GF-D8 (cell line): ENCODE results near the gene SLC29A4.
"Not testable (repeated sequence)": the region's sequence is repeated elsewhere in the genome, so short reads cannot be mapped to it uniquely, and the experiment has no call there.

ENCODE experiments used
- DNase-seq: peaks from one replicate; lab custom pipeline; 2025; lab: John Stamatoyannopoulos, UW

The SLC29A4 gene

GRCh38 chr7:5274985-5275431 lies 7.7 kb upstream of the SLC29A4 start:
- not testable (repeated sequence) for DNase-seq

GRCh38 chr7:5275510-5275909 lies 7.2 kb upstream of the SLC29A4 start:
- not testable (repeated sequence) for DNase-seq

DNA sequence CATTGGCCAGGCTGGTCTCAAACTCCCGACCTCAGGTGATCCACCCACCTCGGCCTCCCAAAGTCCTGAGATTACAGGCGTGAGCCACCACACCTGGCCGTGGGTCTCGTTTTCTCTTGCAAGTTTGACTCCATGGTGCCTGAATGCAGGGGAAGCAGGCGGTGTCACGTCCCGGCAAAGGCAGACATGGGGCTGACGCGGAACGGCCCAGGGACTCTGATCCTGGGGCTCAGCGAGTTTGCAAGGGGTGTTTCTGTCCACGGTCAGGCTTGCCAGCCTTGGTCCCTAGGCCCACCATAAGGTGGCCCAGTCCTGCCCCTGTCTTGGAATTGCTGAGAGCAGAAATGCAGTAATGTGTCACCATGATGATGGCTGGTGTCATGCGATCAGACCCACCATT lies 6.6 kb upstream of the SLC29A4 start:
- not testable (repeated sequence) for DNase-seq

- DNase-seq: no peak
Measured at GRCh38 chr7:5276611-5277010, 6.1 kb upstream of the SLC29A4 start.

DNA sequence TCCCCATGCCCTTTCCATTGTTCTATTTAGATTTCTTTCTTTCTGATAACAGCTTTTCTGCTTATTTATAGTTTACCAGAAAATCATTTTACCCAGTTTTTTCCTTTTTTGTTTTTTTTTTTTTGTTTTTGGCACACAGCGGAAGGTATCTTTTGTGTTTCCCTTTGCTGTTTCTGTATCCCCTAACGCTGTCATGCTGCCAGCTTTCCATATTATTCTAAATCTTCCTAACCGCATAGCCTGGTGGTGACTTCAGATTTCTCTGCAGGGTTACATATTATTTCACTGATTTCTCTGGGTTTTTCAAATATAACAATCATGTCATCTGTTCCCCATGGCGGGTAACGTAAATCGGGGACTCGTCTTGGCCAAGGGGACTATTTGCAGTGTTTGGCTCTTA lies 4.0 kb upstream of the SLC29A4 start:
- DNase-seq: no peak

- no peak for DNase-seq
Measured at GRCh38 chr7:5279734-5280133, 3.0 kb upstream of the SLC29A4 start.

DNA sequence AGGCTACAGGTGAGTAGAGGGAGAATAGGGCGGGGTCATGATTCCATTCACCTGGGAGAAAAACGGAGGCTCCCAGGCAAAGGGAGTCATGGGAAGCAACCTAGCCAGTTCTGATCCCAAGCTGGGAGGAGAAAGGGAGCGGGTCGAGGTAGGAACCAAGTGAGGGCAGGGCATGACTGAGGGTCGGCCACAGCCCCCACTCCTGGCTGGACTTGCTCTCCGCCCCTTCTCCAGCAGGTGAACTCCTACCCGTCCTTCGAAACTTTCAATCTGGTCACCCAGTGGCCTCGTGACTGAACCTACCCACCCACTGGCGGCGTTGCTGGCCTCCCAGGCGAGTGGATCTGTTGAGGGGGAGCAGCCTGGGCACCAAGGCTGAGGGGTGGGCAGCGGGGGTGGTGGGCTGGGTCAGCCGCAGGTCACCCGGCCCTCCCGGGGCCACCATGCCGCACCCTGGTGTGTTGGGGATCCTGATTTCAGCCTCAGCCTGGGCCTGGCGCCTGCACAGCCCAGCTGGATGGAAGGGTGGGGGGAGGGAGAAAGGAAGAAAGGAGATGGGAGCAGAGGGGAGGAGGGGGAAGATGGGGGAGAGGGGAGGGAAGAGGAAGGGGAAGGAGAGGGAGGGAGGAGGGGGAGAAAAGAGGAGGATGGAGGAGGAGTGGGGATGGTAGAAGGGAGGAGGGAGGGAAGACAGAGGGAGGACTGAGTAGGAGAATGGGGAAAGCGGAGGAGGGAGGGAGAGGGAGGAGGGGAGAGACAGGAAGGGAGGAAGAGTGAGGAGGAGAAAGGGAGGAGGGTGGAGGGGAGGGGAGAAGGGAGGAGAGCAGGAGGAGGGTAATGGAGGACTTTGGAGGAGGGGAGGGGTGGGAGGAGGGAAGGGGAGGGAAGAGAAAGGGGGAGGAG lies 894 bp upstream of the SLC29A4 start:
- DNase-seq: not testable (repeated sequence)

- DNase-seq: no peak
Measured at GRCh38 chr7:5283421-5284303, 919 bp downstream of the SLC29A4 start.

DNA sequence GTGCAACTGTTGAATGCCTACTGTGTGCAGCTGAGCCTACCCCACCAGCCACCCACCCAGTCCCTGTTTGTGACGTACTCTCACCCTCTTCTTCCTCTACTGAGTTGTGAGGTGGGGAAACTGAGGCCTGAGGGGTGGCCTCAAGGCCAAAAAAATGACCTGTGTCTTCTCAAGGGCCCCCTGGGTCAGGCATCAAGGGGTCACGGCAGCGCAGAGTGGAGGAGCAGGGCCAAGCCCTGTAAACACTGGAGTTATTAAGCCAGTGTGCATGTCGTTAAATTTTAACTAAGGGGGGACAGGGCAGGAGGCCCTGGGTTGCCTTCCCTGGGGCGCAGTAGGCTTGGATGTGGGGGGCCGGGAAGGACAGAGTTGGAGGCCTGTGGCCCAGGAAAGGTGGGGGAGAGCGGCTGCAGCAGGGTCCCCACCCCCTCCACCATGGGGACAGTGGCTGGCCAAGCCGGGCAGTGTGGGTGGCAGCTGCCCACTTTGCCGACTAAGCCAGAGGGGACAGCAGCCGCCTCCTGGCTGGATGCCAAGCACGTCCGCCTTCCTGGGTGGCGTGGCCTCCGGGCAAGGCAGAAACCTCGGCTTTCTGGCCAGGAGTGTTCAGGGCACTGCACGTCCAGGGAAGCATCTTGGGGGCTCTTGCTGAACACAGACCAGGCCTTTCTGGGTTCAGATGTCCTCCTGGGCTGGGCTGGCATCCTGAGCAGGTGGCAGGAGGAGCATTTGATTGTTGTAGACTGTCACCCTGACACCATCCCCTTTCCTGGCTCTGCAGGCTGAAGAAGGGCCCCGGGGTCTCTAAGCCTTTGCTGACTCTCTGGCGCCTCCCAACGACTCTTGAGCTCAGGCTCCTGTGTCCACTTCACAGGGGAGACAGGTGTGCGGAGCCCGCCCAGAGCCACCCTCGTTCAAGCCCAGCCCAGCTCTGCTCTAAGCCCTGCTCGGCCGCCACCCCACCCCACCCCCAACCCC lies 1.9 kb downstream of the SLC29A4 start:
- DNase-seq: no peak

GRCh38 chr7:5286933-5287332 lies 4.2 kb downstream of the SLC29A4 start:
- no peak for DNase-seq

DNA sequence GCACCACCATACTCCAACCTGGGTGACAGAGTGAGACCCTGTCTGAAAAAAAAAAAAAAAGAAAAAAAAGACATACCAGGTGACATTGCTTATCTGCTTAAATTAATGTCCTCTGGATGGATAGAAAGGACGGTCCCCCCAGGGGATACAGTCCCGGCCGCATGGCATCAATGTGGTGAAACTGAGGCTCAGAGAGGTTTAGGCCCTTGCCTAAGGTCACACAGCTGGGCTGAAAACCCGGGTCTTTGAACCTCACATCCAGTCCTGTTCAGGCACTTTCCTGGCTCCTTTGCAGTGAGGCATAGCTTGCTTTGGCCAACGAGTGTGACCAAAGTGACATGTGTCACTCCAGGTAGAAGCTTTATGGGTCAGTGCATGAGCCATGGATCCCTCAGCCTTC lies 4.6 kb downstream of the SLC29A4 start:
- not testable (repeated sequence) for DNase-seq

- no peak for DNase-seq
Measured at GRCh38 chr7:5287802-5288201, 5.1 kb downstream of the SLC29A4 start.

GRCh38 chr7:5288560-5288959 lies 5.8 kb downstream of the SLC29A4 start:
- DNase-seq: not testable (repeated sequence)

DNA sequence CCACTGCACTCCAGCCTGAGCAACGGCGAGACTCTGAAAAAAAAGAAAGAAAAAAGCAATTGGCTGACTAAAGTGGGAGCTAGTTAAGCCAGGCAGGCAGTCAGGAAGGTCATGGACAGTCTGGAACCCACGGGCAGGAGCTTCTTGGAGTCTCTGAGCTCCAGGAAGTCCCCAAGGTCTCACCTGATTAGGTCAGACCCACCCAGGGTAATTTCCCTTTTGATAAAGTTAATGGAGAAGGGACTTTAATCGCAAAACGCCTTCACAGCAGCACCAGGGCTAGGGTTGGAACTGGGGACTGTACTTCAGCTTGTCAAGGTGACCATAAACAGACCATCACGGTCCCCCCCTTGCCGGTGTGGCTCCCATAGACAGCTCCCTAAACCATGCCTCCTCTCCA lies 6.6 kb downstream of the SLC29A4 start:
- no peak for DNase-seq

GRCh38 chr7:5291301-5291700 lies 8.6 kb downstream of the SLC29A4 start:
- no peak for DNase-seq

GRCh38 chr7:5291711-5292335 lies 9.1 kb downstream of the SLC29A4 start:
- DNase-seq: not testable (repeated sequence)

DNA sequence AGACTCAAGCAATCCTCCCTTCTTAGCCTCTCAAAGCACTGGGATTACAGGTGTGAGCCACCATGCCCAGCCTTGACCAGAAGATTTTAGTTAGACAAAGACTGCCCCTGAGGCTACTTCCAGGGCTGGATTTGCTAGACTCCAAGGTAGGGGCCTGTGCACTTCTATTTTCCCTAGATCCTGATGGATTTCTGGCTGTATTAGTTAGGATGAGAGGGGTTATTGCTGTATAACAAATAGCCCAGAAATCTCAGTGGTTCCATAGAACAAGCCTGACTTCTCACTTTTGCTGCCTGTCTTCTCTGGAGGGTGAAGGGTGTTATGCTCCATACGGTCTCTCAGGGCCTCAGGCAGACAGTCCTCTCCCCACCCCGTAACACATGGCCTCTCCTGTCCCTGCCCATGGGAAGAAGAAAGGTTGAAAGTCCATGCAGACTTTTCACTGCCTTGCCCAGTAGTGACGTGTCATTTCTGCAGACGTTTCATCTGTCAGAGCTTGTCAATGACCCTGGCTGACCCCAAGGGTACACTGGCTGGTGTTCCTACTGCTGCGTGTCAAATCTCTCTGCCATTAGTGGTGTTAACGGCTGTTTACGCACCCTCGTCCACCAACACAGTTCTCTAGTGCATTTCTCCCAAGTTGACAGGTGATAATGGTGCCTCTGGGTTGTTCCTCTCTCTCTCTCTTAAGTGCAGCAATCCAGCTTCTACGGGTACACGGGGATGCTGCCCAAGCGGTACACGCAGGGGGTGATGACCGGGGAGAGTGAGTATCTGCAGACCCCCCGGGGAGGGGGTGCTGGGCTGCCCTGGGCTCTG lies 11.6 kb downstream of the SLC29A4 start:
- DNase-seq: no peak

DNA sequence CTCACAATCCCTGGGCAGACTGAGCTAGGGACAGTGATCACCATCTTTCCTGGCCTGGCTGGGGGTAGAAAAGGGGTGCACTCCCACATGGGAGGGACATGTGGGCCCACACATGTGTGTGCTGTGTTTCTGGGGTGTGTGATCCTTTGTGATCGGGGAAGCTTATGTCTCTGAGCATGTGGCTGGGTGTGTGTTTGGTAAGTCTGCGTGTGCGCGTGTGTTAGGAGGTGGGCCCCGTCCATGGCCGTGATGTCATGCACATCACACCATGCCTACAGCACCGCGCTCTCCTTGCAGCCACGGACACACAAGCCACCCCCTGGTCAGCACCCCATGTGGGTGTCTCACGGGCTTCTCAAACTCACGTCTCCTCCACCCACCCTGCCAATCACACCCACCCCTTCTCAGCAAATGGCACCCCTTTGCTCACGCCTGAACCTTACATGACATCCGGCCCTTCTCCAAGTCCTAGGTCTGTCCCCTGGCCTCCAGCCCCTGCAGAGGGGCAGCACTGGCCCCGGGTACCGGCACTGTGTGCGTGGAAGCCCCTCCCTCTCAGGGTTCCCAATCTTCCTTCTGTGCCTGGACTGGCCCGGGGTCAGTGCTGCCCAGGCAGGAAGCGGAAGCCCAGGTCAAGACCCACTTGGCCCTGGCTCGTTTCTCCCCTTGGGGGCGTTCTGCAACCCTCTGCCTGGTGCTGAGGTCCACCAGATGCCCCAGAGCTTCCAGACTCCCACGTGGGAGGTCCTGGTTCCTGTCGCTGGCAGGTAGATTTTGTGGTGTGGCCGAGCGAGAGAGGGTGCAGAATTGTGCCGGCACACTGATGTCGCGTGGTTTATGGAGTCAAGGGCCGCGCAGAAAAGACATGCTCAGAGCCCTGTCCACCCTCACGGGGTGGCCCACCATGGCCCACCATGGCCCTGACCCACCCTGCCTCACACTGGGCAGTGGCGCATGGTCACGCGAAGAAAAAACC lies 12.6 kb downstream of the SLC29A4 start:
- no peak for DNase-seq

GRCh38 chr7:5296015-5296610 lies 13.4 kb downstream of the SLC29A4 start:
- DNase-seq: no peak
